B cell (primary cell): ENCODE data around the gene PALB2. TPM values are rescaled to one million over a fixed set of nuclear protein-coding genes. Genes with fewer than 3 reads are reported as not detected.
A peak's percentile ranks its signal among the peaks of the same experiment; 100 is the strongest.

Experiments
- ATAC-seq: fragments of 200-7000 bp; cut with Tn5 transposase; one replicate; pipeline ENCODE4 v1.10.0; 2021; ENCODE audit warnings: low read depth, mild to moderate bottlenecking, moderate number of reproducible peaks, moderate library complexity
- CTCF ChIA-PET: fragments of 350-600 bp; sonication (Branson Sonifier 250); formaldehyde crosslinking; loops from one replicate; lab custom pipeline; 2021; ENCODE audit warnings: antibody characterized with exemption, inconsistent platforms; lab: Charles Lee
- POLR2A ChIA-PET: fragments of 350-600 bp; sonication (Branson Sonifier 250); formaldehyde crosslinking; loops from one replicate; lab custom pipeline; 2021; ENCODE audit warnings: antibody characterized with exemption; lab: Charles Lee
- DNase-seq: peaks from one replicate; pipeline ENCODE4 v3.0.0; 2013
- H2AFZ ChIP-seq: 2 replicates; pipeline ENCODE4 v1.6.1; 2012; ENCODE audit warnings: mild to moderate bottlenecking, low read depth, low read length; ENCODE audit not compliant: insufficient read depth, poor library complexity, severe bottlenecking
- H3K27ac ChIP-seq, 2 donors: 1 replicate in 1 of 2; 2 replicates in 1 of 2; pipeline ENCODE4 v1.5.1; 2012 to 2013; ENCODE audit warnings: low read length in 2 of 2, mild to moderate bottlenecking in 2 of 2, moderate library complexity in 1 of 2
- H3K27me3 ChIP-seq, 4 experiments: fragments of 200-600 bp in 1 of 4; sonication (generic) in 1 of 4; replicated peaks in 1 of 4; 1 replicate in 2 of 4; 2 replicates in 2 of 4; pipeline versions ENCODE4 v1.6.1 to v1.7.0; 2013 to 2016; ENCODE audit warnings: low read length in 3 of 4, mild to moderate bottlenecking in 2 of 4, mixed read lengths in 1 of 4, moderate library complexity in 1 of 4; ENCODE audit not compliant: insufficient read depth in 4 of 4, control insufficient read depth in 3 of 4; ENCODE audit errors: control extremely low read depth in 1 of 4
- H3K36me3 ChIP-seq, 2 experiments: replicated peaks in 1 of 2; 1 replicate in 1 of 2; 2 replicates in 1 of 2; pipeline versions ENCODE4 v1.6.1 to v1.7.1; 2013; ENCODE audit warnings: low read length in 1 of 2; ENCODE audit not compliant: insufficient read depth in 2 of 2, control insufficient read depth in 1 of 2; ENCODE audit errors: control extremely low read depth in 1 of 2, extremely low read depth in 1 of 2
- H3K4me1 ChIP-seq, 2 donors: fragments of 200-600 bp in 1 of 2; sonication (generic) in 1 of 2; 1 replicate in 1 of 2; 2 replicates in 1 of 2; pipeline versions ENCODE4 v1.5.1 to v1.6.1; 2013 to 2017; ENCODE audit warnings: low read length in 2 of 2; ENCODE audit not compliant: control insufficient read depth in 2 of 2, insufficient read depth in 2 of 2
- H3K4me2 ChIP-seq: replicated peaks from 2 replicates; pipeline ENCODE3; 2012; ENCODE audit warnings: mild to moderate bottlenecking, low read depth, low read length; ENCODE audit not compliant: poor library complexity, severe bottlenecking
- H3K4me3 ChIP-seq, 5 experiments: fragments of 200-600 bp in 1 of 5; sonication (generic) in 1 of 5; 1 replicate in 3 of 5; 2 replicates in 2 of 5; pipeline versions ENCODE4 v1.5.1 to v1.7.0; 2011 to 2016; ENCODE audit warnings: low read length in 4 of 5, mild to moderate bottlenecking in 4 of 5, low read depth in 2 of 5, control low read depth in 1 of 5, moderate library complexity in 1 of 5; ENCODE audit not compliant: insufficient read depth in 1 of 5; ENCODE audit errors: control extremely low read depth in 1 of 5, extremely low read depth in 1 of 5
- H3K79me2 ChIP-seq: fragments of 200-600 bp; sonication (generic); one replicate; pipeline ENCODE4 v1.6.0; 2016; ENCODE audit warnings: low read length; ENCODE audit not compliant: control insufficient read depth, insufficient read depth
- H3K9ac ChIP-seq: fragments of 200-600 bp; sonication (generic); 2 replicates; pipeline ENCODE4 v1.6.1; 2017; ENCODE audit warnings: mild to moderate bottlenecking, low read length, moderate library complexity
- H3K9me3 ChIP-seq, 3 donors: one replicate each; pipeline versions ENCODE4 v1.6.1 to v1.7.1; 2013; ENCODE audit warnings: low read length in 2 of 3; ENCODE audit not compliant: control insufficient read depth in 2 of 3, insufficient read depth in 1 of 3; ENCODE audit errors: control extremely low read depth in 1 of 3
- H4K20me1 ChIP-seq: 2 replicates; pipeline ENCODE4 v1.6.0; 2012; ENCODE audit warnings: mild to moderate bottlenecking, low read length; ENCODE audit not compliant: insufficient read depth, control insufficient read depth, poor library complexity, severe bottlenecking
- H3K27ac Mint-ChIP-seq: one replicate; pipeline ENCODE4 v1.8.0; 2021; ENCODE audit warnings: mixed read lengths
- H3K27me3 Mint-ChIP-seq: one replicate; pipeline ENCODE4 v1.8.0; 2021; ENCODE audit warnings: mixed read lengths
- H3K4me1 Mint-ChIP-seq: one replicate; pipeline ENCODE4 v1.8.0; 2021; ENCODE audit warnings: mixed read lengths
- H3K4me3 Mint-ChIP-seq: one replicate; pipeline ENCODE4 v1.8.0; 2021; ENCODE audit warnings: mixed read lengths
- H3K9me3 Mint-ChIP-seq: one replicate; pipeline ENCODE4 v1.8.0; 2022; ENCODE audit warnings: mixed read lengths; ENCODE audit not compliant: insufficient read depth
- EZH2 ChIP-seq: IDR thresholded peaks from 2 replicates; pipeline ENCODE4 v1.6.1; 2012; ENCODE audit warnings: borderline replicate concordance, low read depth, mild to moderate bottlenecking, moderate library complexity, low read length; ENCODE audit not compliant: insufficient read depth, poor library complexity, severe bottlenecking
- WGBS: methylation state at CpG from one replicate; pipeline ENCODE4 v1.1.5; 2013; ENCODE audit warnings: missing lambda C conversion rate; ENCODE audit not compliant: insufficient coverage; 5-methylcytosine and 5-hydroxymethylcytosine counted together
- intact Hi-C: fragments of 100-400 bp; cut with micrococcal nuclease; formaldehyde crosslinking; loops from one replicate; pipeline ENCODE4 v1.10.0; 2022
- polyA minus RNA-seq: library from RNA; depleted of rRNA, polyadenylated mRNA; stranded (reverse); fragments of >200 nt; gene quantifications from 2 replicates; pipeline ENCODE4 v1.2.3, GENCODE V29; 2012
- polyA plus RNA-seq: library from polyadenylated mRNA; depleted of rRNA; stranded (reverse); fragments of >200 nt; gene quantifications from 2 replicates; pipeline ENCODE4 v1.2.3, GENCODE V29; 2012
- total RNA-seq, 2 donors: library from RNA; stranded (reverse); fragments of 120-200 nt in 1 of 2; gene quantifications; 1 replicate in 1 of 2; 2 replicates in 1 of 2; pipeline versions ENCODE4 v1.2.3 to v1.2.4, GENCODE V29; 2013 to 2022
- TF ChIP-seq, protein P1 (sequence below): fragments of 200-600 bp; IDR thresholded peaks from one replicate; pipeline ENCODE4 v1.8.0; 2022; ENCODE audit warnings: antibody characterized with exemption, mild to moderate bottlenecking

Gene PALB2
- total RNA-seq (14.9 and 16.3 TPM in 2 replicates), polyA plus RNA-seq (2.8 and 3.6 TPM in 2 replicates), polyA minus RNA-seq (4.6 and 5.2 TPM in 2 replicates)
- 11.6 TPM for total RNA-seq (2013)

DNA sequence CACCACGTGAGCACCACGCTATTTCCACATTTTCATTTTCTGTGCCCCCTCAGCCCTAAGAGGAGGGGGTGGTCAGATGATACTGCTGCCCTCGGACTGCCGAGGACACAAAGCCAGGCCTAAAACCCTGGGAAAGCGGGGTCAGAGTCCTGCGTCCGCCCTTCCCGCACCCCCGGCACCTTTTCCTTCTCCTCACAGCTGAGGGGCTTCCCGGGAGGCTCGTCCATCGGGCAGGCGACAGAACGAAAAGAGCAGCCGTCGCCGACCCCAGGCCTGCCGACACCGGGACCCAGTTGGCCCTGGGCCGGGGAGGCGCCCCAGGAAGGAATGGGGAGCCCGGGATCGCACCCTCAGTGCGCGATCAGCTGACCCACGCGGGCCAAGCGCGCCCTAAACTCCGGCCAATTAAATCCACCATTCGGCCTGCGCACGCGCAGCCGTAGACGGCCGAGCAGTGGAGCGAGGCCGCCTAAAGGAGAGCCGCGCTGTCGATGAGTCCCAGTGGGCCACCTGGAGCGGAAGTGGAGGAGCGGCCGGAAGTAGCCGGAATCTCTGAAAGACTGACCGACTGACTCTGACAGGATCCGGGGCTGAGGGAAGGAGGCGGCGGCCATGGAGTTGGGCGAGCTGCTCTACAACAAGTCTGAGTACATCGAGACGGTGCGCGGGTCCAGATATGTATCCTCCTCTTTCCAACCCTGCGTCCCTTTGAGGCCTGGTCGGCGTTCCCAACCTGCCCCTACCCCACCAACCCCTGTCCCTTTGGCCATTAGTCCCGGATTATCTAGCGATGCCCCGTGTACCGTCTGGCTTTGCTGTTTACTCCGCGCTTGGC lies at the start of gene PALB2, which contains the start of gene DCTN5:
PALB2 (minus strand) TSS at position 380 of the 835 bp plus-strand sequence; CDS start at position 227, 153 bp downstream.
DCTN5 (plus strand) TSS at position 536 of the 835 bp plus-strand sequence; CDS start at position 613, 77 bp downstream.
- Histone ChIP-seq H4K20me1 (no peaks in the 10 kb centered on the region), H3K4me1 (peaks cover 13 to 20% of the 10 kb centered on the region in 2 donors), H2AFZ (peak within 1 kb of the TSS; percentile 92), H3K9me3 (no peaks in the 10 kb centered on the region), H3K27me3 (no peaks in the 10 kb centered on the region), H3K4me2 (peak within 1 kb of the TSS; percentile 85), H3K79me2 (peaks cover 52% of the 10 kb centered on the region), H3K36me3 (peaks cover 6 to 18% of the 10 kb centered on the region in 2 experiments), H3K27ac (peak within 1 kb of the TSS; percentile 80 to 84), H3K4me3 (peak within 1 kb of the TSS; percentile 89 to 100 (median 96)), H3K9ac (peak within 1 kb of the TSS; percentile 97)
- no peaks in the 10 kb centered on the region for H3K9me3 Mint-ChIP-seq
- TF ChIP-seq, protein P1, sequence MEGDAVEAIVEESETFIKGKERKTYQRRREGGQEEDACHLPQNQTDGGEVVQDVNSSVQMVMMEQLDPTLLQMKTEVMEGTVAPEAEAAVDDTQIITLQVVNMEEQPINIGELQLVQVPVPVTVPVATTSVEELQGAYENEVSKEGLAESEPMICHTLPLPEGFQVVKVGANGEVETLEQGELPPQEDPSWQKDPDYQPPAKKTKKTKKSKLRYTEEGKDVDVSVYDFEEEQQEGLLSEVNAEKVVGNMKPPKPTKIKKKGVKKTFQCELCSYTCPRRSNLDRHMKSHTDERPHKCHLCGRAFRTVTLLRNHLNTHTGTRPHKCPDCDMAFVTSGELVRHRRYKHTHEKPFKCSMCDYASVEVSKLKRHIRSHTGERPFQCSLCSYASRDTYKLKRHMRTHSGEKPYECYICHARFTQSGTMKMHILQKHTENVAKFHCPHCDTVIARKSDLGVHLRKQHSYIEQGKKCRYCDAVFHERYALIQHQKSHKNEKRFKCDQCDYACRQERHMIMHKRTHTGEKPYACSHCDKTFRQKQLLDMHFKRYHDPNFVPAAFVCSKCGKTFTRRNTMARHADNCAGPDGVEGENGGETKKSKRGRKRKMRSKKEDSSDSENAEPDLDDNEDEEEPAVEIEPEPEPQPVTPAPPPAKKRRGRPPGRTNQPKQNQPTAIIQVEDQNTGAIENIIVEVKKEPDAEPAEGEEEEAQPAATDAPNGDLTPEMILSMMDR = no peak
- TF ChIP-seq EZH2 = no peak
- ChIA-PET CTCF (interaction anchor here (1.2 to 1.5 kb wide), 2 partner anchors 44 to 84 kb away, joined by 5 read pairs; partner anchors contain the start of genes NDUFAB1 and UBFD1), POLR2A (interaction anchor here (0.5 kb wide), 1 partner anchor 163 kb away, joined by 5 read pairs; no protein-coding TSS in a partner anchor)
- intact Hi-C loops = loop anchor here (1.0 kb wide), 4 partner anchors 37 to 189 kb away; partner anchors contain the start of genes EARS2, NDUFAB1, PLK1 and UBFD1
- peaks cover 36% of the 10 kb centered on the region for H3K4me1 Mint-ChIP-seq
- whole genome bisulfite sequencing = 0% methylated on average over 54 of the region's 64 CpGs
- H3K27ac Mint-ChIP-seq = peak within 1 kb of the TSS; percentile 98
- peak within 1 kb of the TSS; percentile 99 for H3K4me3 Mint-ChIP-seq
- peak; percentile 91 for DNase-seq
- no peaks in the 10 kb centered on the region for H3K27me3 Mint-ChIP-seq
- peak; percentile 95 for ATAC-seq
